Fibroblast of lung (primary cell): ENCODE results near the gene ATG4D. TPM values are rescaled to one million over a fixed set of nuclear protein-coding genes. Genes with fewer than 3 reads are reported as not detected.
"Not testable (repeated sequence)": the region's sequence is repeated elsewhere in the genome, so short reads cannot be mapped to it uniquely, and the experiment has no call there.

Experiments used
- DNase-seq, 2 donors: peaks; one replicate each; pipeline versions ENCODE4 v3.0.0 to v3.0.0-alpha.2; 2010; ENCODE audit warnings: low read depth in 2 of 2
- H2AFZ ChIP-seq: 2 replicates; pipeline ENCODE4 v1.5.1; 2012; ENCODE audit warnings: low read length, control low read depth, inconsistent platforms
- H3K27ac ChIP-seq: 2 replicates; pipeline ENCODE4 v1.5.1; 2011; ENCODE audit warnings: low read length, control low read depth; ENCODE audit not compliant: insufficient read depth
- H3K27me3 ChIP-seq: 2 replicates; pipeline ENCODE4 v1.5.1; 2011; ENCODE audit warnings: mild to moderate bottlenecking, low read length; ENCODE audit not compliant: control insufficient read depth, insufficient read depth
- H3K36me3 ChIP-seq: 2 replicates; pipeline ENCODE4 v1.5.1; 2011; ENCODE audit warnings: low read length; ENCODE audit not compliant: control insufficient read depth, insufficient read depth
- H3K4me1 ChIP-seq: 2 replicates; pipeline ENCODE4 v1.5.1; 2011; ENCODE audit warnings: low read length; ENCODE audit not compliant: control insufficient read depth, insufficient read depth; ENCODE audit errors: extremely low read depth
- H3K4me2 ChIP-seq: 2 replicates; pipeline ENCODE4 v1.5.1; 2011; ENCODE audit warnings: low read length, control low read depth; ENCODE audit not compliant: insufficient read depth; ENCODE audit errors: extremely low read depth
- H3K4me3 ChIP-seq, 4 experiments: fragments of 200-600 bp in 1 of 4; sonication (generic) in 1 of 4; replicated peaks in 1 of 4; 2 replicates each; pipeline ENCODE4 v1.5.1; 2011 to 2016; ENCODE audit warnings: low read length in 4 of 4, low read depth in 3 of 4, mild to moderate bottlenecking in 3 of 4, control low read depth in 2 of 4, inconsistent platforms in 1 of 4, mixed read lengths in 1 of 4; ENCODE audit not compliant: insufficient read depth in 1 of 4; ENCODE audit errors: control extremely low read depth in 1 of 4
- H3K79me2 ChIP-seq: 2 replicates; pipeline ENCODE4 v1.5.1; 2012; ENCODE audit warnings: mild to moderate bottlenecking, low read length, inconsistent platforms; ENCODE audit not compliant: control insufficient read depth, insufficient read depth
- H3K9ac ChIP-seq: 2 replicates; pipeline ENCODE4 v1.5.1; 2011; ENCODE audit warnings: mild to moderate bottlenecking, low read length, control low read depth; ENCODE audit not compliant: insufficient read depth
- H3K9me3 ChIP-seq: 2 replicates; pipeline ENCODE4 v1.5.1; 2012; ENCODE audit warnings: low read depth, low read length; ENCODE audit not compliant: control insufficient read depth, insufficient read depth
- H4K20me1 ChIP-seq: 2 replicates; pipeline ENCODE4 v1.5.1; 2011; ENCODE audit warnings: low read length; ENCODE audit not compliant: control insufficient read depth, insufficient read depth; ENCODE audit errors: extremely low read depth
- CTCF ChIP-seq, 2 donors: IDR thresholded peaks in 1 of 2; conservative IDR thresholded peaks in 1 of 2; 1 replicate in 1 of 2; 2 replicates in 1 of 2; pipeline ENCODE4 v1.5.1; 2011 to 2012; ENCODE audit warnings: low read length in 2 of 2, control low read depth in 1 of 2, inconsistent platforms in 1 of 2, low read depth in 1 of 2, mild to moderate bottlenecking in 1 of 2
- EZH2 ChIP-seq: IDR thresholded peaks from 2 replicates; pipeline ENCODE4 v1.5.1; 2012; ENCODE audit warnings: low read length, control low read depth, mild to moderate bottlenecking; ENCODE audit errors: missing control alignments
- polyA plus RNA-seq, 2 donors: library from polyadenylated mRNA; depleted of rRNA in 1 of 2; stranded (reverse) in 1 of 2; unstranded in 1 of 2; fragments of >200 nt; gene quantifications; 2 replicates each; pipeline ENCODE4 v1.2.1, GENCODE V29; 2011 to 2012; ENCODE audit warnings: missing spikeins in 1 of 2
- total RNA-seq: library from RNA; depleted of rRNA; stranded (reverse); fragments of >200 nt; gene quantifications from 2 replicates; pipeline ENCODE4 v1.2.1, GENCODE V29; 2014

The ATG4D gene
- total and polyA plus RNA-seq, 2 donors (not counting 1 experiment from before 2014, with no cell fraction given) = 7.2 to 14.9 TPM

DNA sequence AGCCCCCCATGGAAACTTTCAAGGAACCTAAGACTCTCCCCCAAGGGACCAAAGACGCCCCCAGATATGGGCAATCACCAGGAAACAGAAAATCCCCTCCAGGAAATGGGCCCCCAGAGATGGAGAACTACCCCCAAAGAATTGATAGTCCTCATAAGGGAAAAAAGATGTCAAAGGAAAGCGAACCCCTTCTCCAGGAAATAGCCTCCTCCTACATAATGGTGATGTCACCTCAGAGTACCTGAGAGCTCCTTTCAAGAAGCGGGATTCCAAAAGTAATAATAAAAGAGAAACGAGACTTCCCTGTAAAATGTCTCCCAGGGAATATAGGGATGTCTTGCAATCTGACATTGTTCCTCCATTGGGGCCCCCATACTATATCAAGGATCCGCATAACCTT is 24.0 kb downstream of the ATG4D start:
- no peak overlapping the region for H2AFZ ChIP-seq
- no peaks in the 10 kb centered on the region for H3K36me3 ChIP-seq
- H3K9ac ChIP-seq = no peak overlapping the region
- peaks cover 29% of the 10 kb centered on the region for H3K79me2 ChIP-seq
- peak overlapping the region; percentile 85 for H3K4me2 ChIP-seq
- DNase-seq = no peak
- no peaks in the 10 kb centered on the region for H4K20me1 ChIP-seq
- no peaks in the 10 kb centered on the region for H3K9me3 ChIP-seq
- TF ChIP-seq EZH2 = no peak
- no peak for TF ChIP-seq CTCF (conservative IDR thresholded peaks at IDR 0.05 in 1 of 2, IDR thresholded peaks at IDR 0.05 in 1 of 2; ENCODE audit: low read depth in 1 of 2, low read length in 2 of 2)
- H3K4me3 ChIP-seq = peak overlapping the region; percentile 75 to 90 (median 86)
- no peak overlapping the region for H3K27ac ChIP-seq
- H3K27me3 ChIP-seq = no peaks in the 10 kb centered on the region
- H3K4me1 ChIP-seq = peaks cover 18% of the 10 kb centered on the region

- Histone ChIP-seq H3K4me3 (peak overlapping the region; percentile 75 to 90 (median 86)), H3K4me1 (peaks cover 18% of the 10 kb centered on the region), H3K9ac (peak overlapping the region; percentile 62), H2AFZ (peak overlapping the region; percentile 35), H3K27me3 (no peaks in the 10 kb centered on the region), H3K4me2 (peak overlapping the region; percentile 85), H3K79me2 (peaks cover 29% of the 10 kb centered on the region), H4K20me1 (no peaks in the 10 kb centered on the region), H3K9me3 (no peaks in the 10 kb centered on the region), H3K36me3 (no peaks in the 10 kb centered on the region), H3K27ac (peak overlapping the region; percentile 54)
- no peak for DNase-seq
- TF ChIP-seq CTCF (conservative IDR thresholded peaks at IDR 0.05 in 1 of 2, IDR thresholded peaks at IDR 0.05 in 1 of 2; ENCODE audit: low read depth in 1 of 2, low read length in 2 of 2) = no peak
- TF ChIP-seq EZH2 = no peak
Measured at GRCh38 chr19:10568062-10568825, 24.5 kb downstream of the ATG4D start.

DNA sequence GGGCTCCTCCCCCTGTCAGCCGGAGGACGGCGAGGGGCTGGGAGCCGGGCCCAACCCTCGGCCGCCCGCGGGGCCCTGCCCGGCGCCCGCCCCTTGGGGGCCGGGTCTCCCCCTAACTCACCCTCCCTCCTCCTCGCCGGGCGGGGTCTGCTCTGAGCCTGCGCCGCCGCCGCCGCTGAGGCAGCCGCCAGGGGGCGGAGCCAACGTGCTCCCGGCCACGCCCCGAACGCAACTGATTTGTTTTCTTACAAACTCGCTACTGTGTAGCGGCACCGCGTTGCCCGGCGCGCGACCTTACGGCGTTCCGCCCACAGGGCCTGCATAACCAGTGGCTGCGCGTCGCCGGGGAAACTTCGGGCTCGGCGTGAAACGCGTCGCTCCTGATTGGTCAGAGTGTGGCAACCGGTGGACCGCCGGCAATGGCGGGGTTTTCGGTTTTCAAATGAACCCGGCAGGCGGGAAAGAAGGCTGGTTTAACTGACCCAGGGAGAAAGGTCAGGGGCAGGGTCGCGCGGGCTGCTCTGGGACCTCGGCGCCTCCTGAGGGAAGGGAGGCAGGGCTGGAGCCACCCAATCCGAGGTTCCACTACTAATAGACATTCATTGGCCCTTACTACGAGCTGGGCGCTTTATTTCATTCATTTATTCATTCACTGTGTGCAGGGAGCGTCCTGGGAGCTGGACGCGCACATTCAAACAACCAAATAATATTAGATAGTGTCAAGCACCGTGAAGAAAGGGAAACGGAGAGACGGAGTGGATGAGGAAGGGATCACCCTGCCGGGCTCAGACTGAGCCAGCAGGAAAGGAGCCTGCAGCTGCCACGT is 25.3 kb downstream of the ATG4D start, which contains the start of gene CDKN2D:
CDKN2D (minus strand) TSS at position 154 of the 826 bp plus-strand sequence. CDS start 326 bp downstream, outside the sequence.
- H4K20me1 ChIP-seq = no peaks in the 10 kb centered on the region
- peak; percentile 99 for DNase-seq
- no peaks in the 10 kb centered on the region for H3K27me3 ChIP-seq
- H3K9me3 ChIP-seq = no peaks in the 10 kb centered on the region
- H3K9ac ChIP-seq = peak within 1 kb of the TSS; percentile 62
- H3K27ac ChIP-seq = peak within 1 kb of the TSS; percentile 82
- TF ChIP-seq EZH2 (no peak), CTCF (conservative IDR thresholded peaks at IDR 0.05 in 1 of 2, IDR thresholded peaks at IDR 0.05 in 1 of 2; ENCODE audit: low read depth in 1 of 2, low read length in 2 of 2) (peak in 1 of 2 donors; percentile 2)
- H3K4me2 ChIP-seq = peak within 1 kb of the TSS; percentile 85
- H3K79me2 ChIP-seq = peaks cover 28% of the 10 kb centered on the region
- no peaks in the 10 kb centered on the region for H3K36me3 ChIP-seq
- H2AFZ ChIP-seq = peak within 1 kb of the TSS; percentile 47
- H3K4me1 ChIP-seq = peaks cover 18% of the 10 kb centered on the region
- peak within 1 kb of the TSS; percentile 75 to 90 (median 86) for H3K4me3 ChIP-seq

- not testable (repeated sequence) for H3K4me2 ChIP-seq, H3K79me2 ChIP-seq, H3K9me3 ChIP-seq, H3K9ac ChIP-seq, H3K4me3 ChIP-seq, H4K20me1 ChIP-seq, H2AFZ ChIP-seq, H3K27me3 ChIP-seq, DNase-seq, H3K36me3 ChIP-seq, H3K4me1 ChIP-seq, H3K27ac ChIP-seq
Measured at GRCh38 chr19:10573793-10574192, 30.1 kb downstream of the ATG4D start.
